Measurements from ENCODE around the gene HSDL1. TPM values are rescaled to one million over a fixed set of nuclear protein-coding genes. Genes with fewer than 3 reads are reported as not detected.

The HSDL1 gene
- total and polyA plus RNA-seq, 2 of the 4 experiments (the other 2 are of a cell fraction), result 11.6 to 18.3 TPM

DNA sequence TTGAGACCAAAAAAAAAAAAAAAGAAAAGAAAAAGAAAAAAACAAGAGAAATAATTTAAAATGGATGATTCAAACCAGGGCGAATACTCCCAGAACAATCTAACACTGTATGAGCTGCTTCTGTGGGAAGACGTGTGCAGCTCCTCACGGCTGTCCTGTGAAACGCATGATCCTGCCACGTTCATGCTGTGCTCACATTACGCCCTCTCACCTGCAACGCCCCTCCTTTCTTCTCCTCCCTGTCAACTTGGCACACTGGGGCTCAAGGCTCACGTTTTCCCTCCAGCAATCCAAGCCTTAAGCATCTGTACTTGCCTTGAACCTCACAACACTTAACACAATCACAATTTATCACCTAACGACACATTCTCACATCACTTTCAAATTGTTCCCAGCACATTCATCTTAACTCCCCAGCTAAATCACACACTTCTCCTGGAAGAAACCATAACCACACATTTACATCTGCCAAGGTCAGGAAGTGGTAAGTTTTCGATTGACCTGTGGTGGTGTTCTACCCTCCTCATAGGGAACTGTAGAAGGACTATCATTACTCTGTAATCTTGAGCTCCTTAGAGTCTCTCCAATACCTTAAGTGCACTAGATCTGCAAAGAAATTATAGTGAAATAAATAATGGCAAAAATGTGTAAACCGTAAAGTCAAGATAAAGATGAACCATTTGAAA is 57.4 kb downstream of the HSDL1 start:
- intact Hi-C loops (cut with micrococcal nuclease), result no loop called here
- Histone ChIP-seq H4K8ac (ENCODE audit: low read depth in 2 of 2, low read length in 2 of 2) (no peak overlapping the region), H3K27ac (ENCODE audit: insufficient read depth, low read length) (no peak overlapping the region), H3K79me1 (ENCODE audit: low read depth in 1 of 2, low read length in 2 of 2) (no peaks in the 10 kb centered on the region; a peak in 2 of 4 replicates), H3K9me3 (ENCODE audit: control insufficient read depth, insufficient read depth, low read length) (no peaks in the 10 kb centered on the region), H2AFZ (replicated peaks; ENCODE audit: low read length, poor library complexity) (no peak overlapping the region), H3K36me3 (ENCODE audit: control insufficient read depth, insufficient read depth, low read length) (peaks cover 53% of the 10 kb centered on the region), H4K20me1 (ENCODE audit: insufficient read depth, low read length) (peaks cover 7% of the 10 kb centered on the region; the same call in 1 of the 2 replicates), H3K27me3 (ENCODE audit: control insufficient read depth, insufficient read depth, low read length) (no peaks in the 10 kb centered on the region), H2AK5ac (ENCODE audit: low read depth, low read length) (no peak overlapping the region), H4K5ac (ENCODE audit: low read depth, low read length) (no peak overlapping the region), H3K9ac (ENCODE audit: low read depth, low read length) (no peak overlapping the region), H3K18ac (ENCODE audit: low read depth, low read length) (no peak overlapping the region), H2BK120ac (ENCODE audit: low read depth, low read length) (no peak overlapping the region), H3K4ac (ENCODE audit: low read depth, low read length) (no peak overlapping the region), H3K23ac (ENCODE audit: low read depth, low read length) (no peak overlapping the region), H2BK15ac (ENCODE audit: low read depth, low read length) (no peak overlapping the region), H3K56ac (ENCODE audit: extremely low read depth, insufficient read depth, low read length) (no peak overlapping the region), H3K9me1 (ENCODE audit: insufficient read depth, low read length) (no peaks in the 10 kb centered on the region), H4K91ac (ENCODE audit: insufficient read depth, low read depth, low read length) (no peak overlapping the region), H2AK9ac (replicated peaks; ENCODE audit: low read depth, low read length, poor library complexity) (no peak overlapping the region), H3K4me3 (ENCODE audit: insufficient read depth, low read depth, low read length) (no peak overlapping the region), H3K4me2 (ENCODE audit: low read depth, low read length) (no peak overlapping the region), H2BK20ac (ENCODE audit: low read depth, low read length) (no peak overlapping the region), H3K14ac (replicated peaks; ENCODE audit: low read depth, low read length) (no peak overlapping the region), H2BK5ac (ENCODE audit: low read depth, low read length, poor library complexity, severe bottlenecking) (no peak overlapping the region), H3K4me1 (ENCODE audit: control insufficient read depth, insufficient read depth, low read length) (no peaks in the 10 kb centered on the region)
- in situ Hi-C loops (cut with MboI; ENCODE audit: low sequenced_read_pairs), result loop anchor here (5.0 to 10.0 kb wide), 2 partner anchors 90 to 397 kb away; no protein-coding TSS in a partner anchor
- ChIA-PET POLR2A (ENCODE audit: unreplicated experiment) (no interaction called here), CTCF (no interaction called here)
- no TSS peak for BruUV-seq (replicated peaks)
- no peak for TF ChIP-seq RCOR1 (IDR thresholded peaks at IDR 0.05; ENCODE audit: insufficient replicate concordance, low read length)
- TF ChIP-seq RAD21 (IDR thresholded peaks at IDR 0.05; ENCODE audit: low read length), result no peak
- TF ChIP-seq CTCF (conservative IDR thresholded peaks at IDR 0.05; ENCODE audit: low read depth, low read length), result no peak
- no peak for TF ChIP-seq RFX5 (IDR thresholded peaks at IDR 0.05; ENCODE audit: low read depth, low read length)
- TF ChIP-seq, protein P1, sequence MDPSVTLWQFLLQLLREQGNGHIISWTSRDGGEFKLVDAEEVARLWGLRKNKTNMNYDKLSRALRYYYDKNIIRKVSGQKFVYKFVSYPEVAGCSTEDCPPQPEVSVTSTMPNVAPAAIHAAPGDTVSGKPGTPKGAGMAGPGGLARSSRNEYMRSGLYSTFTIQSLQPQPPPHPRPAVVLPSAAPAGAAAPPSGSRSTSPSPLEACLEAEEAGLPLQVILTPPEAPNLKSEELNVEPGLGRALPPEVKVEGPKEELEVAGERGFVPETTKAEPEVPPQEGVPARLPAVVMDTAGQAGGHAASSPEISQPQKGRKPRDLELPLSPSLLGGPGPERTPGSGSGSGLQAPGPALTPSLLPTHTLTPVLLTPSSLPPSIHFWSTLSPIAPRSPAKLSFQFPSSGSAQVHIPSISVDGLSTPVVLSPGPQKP (IDR thresholded peaks at IDR 0.05; ENCODE audit: borderline replicate concordance, low read depth, low read length), result no peak
- no peak for TF ChIP-seq MAZ (IDR thresholded peaks at IDR 0.05; ENCODE audit: borderline replicate concordance, low read depth, low read length)
- no peak for TF ChIP-seq FOS (IDR thresholded peaks at IDR 0.05; ENCODE audit: low read depth, low read length)
- no peak for TF ChIP-seq MXI1 (IDR thresholded peaks at IDR 0.05; ENCODE audit: borderline replicate concordance, low read depth, low read length)
- TF ChIP-seq NFE2L2 (IDR thresholded peaks at IDR 0.05; ENCODE audit: low read depth, low read length), result no peak
- no peak for TF ChIP-seq BHLHE40 (IDR thresholded peaks at IDR 0.05; ENCODE audit: low read depth, low read length)
- TF ChIP-seq CEBPB (IDR thresholded peaks at IDR 0.05; ENCODE audit: low read depth, low read length), result no peak
- no peak for TF ChIP-seq POLR2A (IDR thresholded peaks at IDR 0.05; ENCODE audit: low read depth, low read length)
- no peak for TF ChIP-seq CHD1 (IDR thresholded peaks at IDR 0.05; ENCODE audit: low read depth, low read length)
- TF ChIP-seq MAFK (IDR thresholded peaks at IDR 0.05; ENCODE audit: low read depth, low read length), result no peak
- no peak for TF ChIP-seq SMC3 (IDR thresholded peaks at IDR 0.05; ENCODE audit: low read depth, low read length)
- ATAC-seq (ENCODE audit: low read depth) (no peak), DNase-seq (no peak)
- dilution Hi-C loops (cut with HindIII; ENCODE audit: low sequenced_read_pairs, unreplicated experiment), result no loop called here
- 82 to 100% methylated on average over 1 to 4 of the region's 11 CpGs for WGBS, 2 experiments (ENCODE audit: extremely low coverage in 2 of 2, insufficient read length in 1 of 2)
